Measurements from ENCODE around the gene ZNF592. TPM values are rescaled to one million over a fixed set of nuclear protein-coding genes. Genes with fewer than 3 reads are reported as not detected.

ZNF592 gene
- total RNA-seq (3.1 and 5.1 TPM in 2 replicates), polyA plus RNA-seq (7.3 and 7.5 TPM in 2 replicates), polyA minus RNA-seq (ENCODE audit: low replicate concordance) (17.6 and 24.5 TPM in 2 replicates)
- 9.1 and 10.4 TPM in 2 replicates for polyA plus RNA-seq (2012)

- Histone ChIP-seq H3K79me2 (ENCODE audit: control insufficient read depth, insufficient read depth, low read length) (peaks cover 47% of the 10 kb centered on the region), H3K9ac (ENCODE audit: insufficient read depth, low read length) (peak within 1 kb of the TSS; percentile 88), H3K4me2 (ENCODE audit: extremely low read depth, insufficient read depth, low read length) (peak within 1 kb of the TSS; percentile 99), H3K27ac (ENCODE audit: insufficient read depth, low read length) (peak within 1 kb of the TSS; percentile 92), H3K4me1 (ENCODE audit: control insufficient read depth, extremely low read depth, insufficient read depth, low read length) (peaks cover 4% of the 10 kb centered on the region), H3K36me3 (ENCODE audit: control insufficient read depth, insufficient read depth, low read length) (no peaks in the 10 kb centered on the region), H3K27me3 (ENCODE audit: control insufficient read depth, insufficient read depth, low read length) (no peaks in the 10 kb centered on the region), H3K9me3 (ENCODE audit: control insufficient read depth, insufficient read depth, low read depth, low read length) (no peaks in the 10 kb centered on the region), H3K4me3 (replicated peaks in 1 of 4; ENCODE audit: control extremely low read depth in 1 of 4, insufficient read depth in 1 of 4, low read depth in 3 of 4, low read length in 4 of 4) (peak within 1 kb of the TSS; percentile 89 to 98 (median 93)), H2AFZ (ENCODE audit: low read length) (peak within 1 kb of the TSS; percentile 87), H4K20me1 (ENCODE audit: control insufficient read depth, extremely low read depth, insufficient read depth, low read length) (no peaks in the 10 kb centered on the region)
- DNase-seq (ENCODE audit: low read depth in 2 of 2): peak; percentile 70 to 73
- TF ChIP-seq EZH2 (IDR thresholded peaks at IDR 0.05; ENCODE audit: low read length, missing control alignments) (no peak), CTCF (conservative IDR thresholded peaks at IDR 0.05 in 1 of 2, IDR thresholded peaks at IDR 0.05 in 1 of 2; ENCODE audit: low read depth in 1 of 2, low read length in 2 of 2) (no peak)
Measured at GRCh38 chr15:84748274-84749110, at the start of gene ZNF592. Gene ZNF592, plus strand, starts transcription at chr15:84748592. Its CDS starts 34,084 bp downstream, at chr15:84782676.

- no peak overlapping the region for H3K4me3 ChIP-seq (replicated peaks in 1 of 4; ENCODE audit: control extremely low read depth in 1 of 4, insufficient read depth in 1 of 4, low read depth in 3 of 4, low read length in 4 of 4)
- no peak for TF ChIP-seq EZH2 (IDR thresholded peaks at IDR 0.05; ENCODE audit: low read length, missing control alignments)
- TF ChIP-seq CTCF (conservative IDR thresholded peaks at IDR 0.05 in 1 of 2, IDR thresholded peaks at IDR 0.05 in 1 of 2; ENCODE audit: low read depth in 1 of 2, low read length in 2 of 2): no peak
- DNase-seq (ENCODE audit: low read depth in 2 of 2): no peak
- no peak overlapping the region for H3K9ac ChIP-seq (ENCODE audit: insufficient read depth, low read length)
- peaks cover 83% of the 10 kb centered on the region for H3K79me2 ChIP-seq (ENCODE audit: control insufficient read depth, insufficient read depth, low read length)
- no peak overlapping the region for H3K27ac ChIP-seq (ENCODE audit: insufficient read depth, low read length)
- H3K36me3 ChIP-seq (ENCODE audit: control insufficient read depth, insufficient read depth, low read length): no peaks in the 10 kb centered on the region
- no peaks in the 10 kb centered on the region for H3K9me3 ChIP-seq (ENCODE audit: control insufficient read depth, insufficient read depth, low read depth, low read length)
- H2AFZ ChIP-seq (ENCODE audit: low read length): no peak overlapping the region
- no peaks in the 10 kb centered on the region for H3K4me1 ChIP-seq (ENCODE audit: control insufficient read depth, extremely low read depth, insufficient read depth, low read length)
- no peak overlapping the region for H3K4me2 ChIP-seq (ENCODE audit: extremely low read depth, insufficient read depth, low read length)
- no peaks in the 10 kb centered on the region for H4K20me1 ChIP-seq (ENCODE audit: control insufficient read depth, extremely low read depth, insufficient read depth, low read length)
- no peaks in the 10 kb centered on the region for H3K27me3 ChIP-seq (ENCODE audit: control insufficient read depth, insufficient read depth, low read length)
Measured at GRCh38 chr15:84699538-84700191, 48.7 kb upstream of the ZNF592 start.

GRCh38 chr15:84702961-84703482, 45.4 kb upstream of the ZNF592 start:
- DNase-seq (ENCODE audit: low read depth in 2 of 2): peak; percentile 56 to 76
- Histone ChIP-seq H3K4me1 (ENCODE audit: control insufficient read depth, extremely low read depth, insufficient read depth, low read length) (no peaks in the 10 kb centered on the region), H3K4me3 (replicated peaks in 1 of 4; ENCODE audit: control extremely low read depth in 1 of 4, insufficient read depth in 1 of 4, low read depth in 3 of 4, low read length in 4 of 4) (no peak overlapping the region), H3K9me3 (ENCODE audit: control insufficient read depth, insufficient read depth, low read depth, low read length) (no peaks in the 10 kb centered on the region), H3K79me2 (ENCODE audit: control insufficient read depth, insufficient read depth, low read length) (peaks cover 84% of the 10 kb centered on the region), H3K4me2 (ENCODE audit: extremely low read depth, insufficient read depth, low read length) (no peak overlapping the region), H3K36me3 (ENCODE audit: control insufficient read depth, insufficient read depth, low read length) (no peaks in the 10 kb centered on the region), H3K27me3 (ENCODE audit: control insufficient read depth, insufficient read depth, low read length) (no peaks in the 10 kb centered on the region), H4K20me1 (ENCODE audit: control insufficient read depth, extremely low read depth, insufficient read depth, low read length) (no peaks in the 10 kb centered on the region), H2AFZ (ENCODE audit: low read length) (no peak overlapping the region), H3K27ac (ENCODE audit: insufficient read depth, low read length) (no peak overlapping the region), H3K9ac (ENCODE audit: insufficient read depth, low read length) (no peak overlapping the region)
- TF ChIP-seq CTCF (conservative IDR thresholded peaks at IDR 0.05 in 1 of 2, IDR thresholded peaks at IDR 0.05 in 1 of 2; ENCODE audit: low read depth in 1 of 2, low read length in 2 of 2) (no peak), EZH2 (IDR thresholded peaks at IDR 0.05; ENCODE audit: low read length, missing control alignments) (no peak)

Measured in fibroblast of lung (primary cell).